DND-41 (cell line): ENCODE measurements around the gene EFL1.

Experiments used
- ATAC-seq: fragments of 200-7000 bp; cut with Tn5 transposase; 3 replicates; pipeline ENCODE4 v1.9.1; 2021; ENCODE audit warnings: low read depth; ENCODE audit not compliant: insufficient read depth
- DNase-seq: peaks from one replicate; pipeline ENCODE4 v3.0.0-alpha.2; 2020
- H2AFZ ChIP-seq: 2 replicates; pipeline ENCODE4 v1.6.0; 2012; ENCODE audit warnings: low read depth, low read length
- H3K27ac ChIP-seq: 2 replicates; pipeline ENCODE4 v1.5.1; 2012; ENCODE audit warnings: low read length, inconsistent platforms
- H3K27me3 ChIP-seq: fragments of 200-600 bp; sonication (generic); 2 replicates; pipeline ENCODE4 v1.6.0; 2012; ENCODE audit warnings: low read length, mild to moderate bottlenecking, inconsistent platforms; ENCODE audit not compliant: insufficient read depth, poor library complexity
- H3K36me3 ChIP-seq: 2 replicates; pipeline ENCODE4 v1.5.1; 2012; ENCODE audit warnings: low read length, inconsistent platforms; ENCODE audit not compliant: insufficient read depth
- H3K4me1 ChIP-seq: 2 replicates; pipeline ENCODE4 v1.5.1; 2012; ENCODE audit warnings: mild to moderate bottlenecking, low read length; ENCODE audit not compliant: insufficient read depth
- H3K4me2 ChIP-seq: 2 replicates; pipeline ENCODE4 v1.6.0; 2012; ENCODE audit warnings: mild to moderate bottlenecking, moderate library complexity, low read length, inconsistent platforms; ENCODE audit not compliant: insufficient read depth
- H3K4me3 ChIP-seq, 2 experiments: fragments of 200-600 bp in 1 of 2; shearing (Covaris generic) in 1 of 2; 2 replicates each; pipeline ENCODE4 v1.5.1; 2012 to 2016; ENCODE audit warnings: inconsistent platforms in 2 of 2, low read length in 2 of 2, mild to moderate bottlenecking in 2 of 2, low read depth in 1 of 2, moderate library complexity in 1 of 2
- H3K79me2 ChIP-seq: 2 replicates; pipeline ENCODE4 v1.6.0; 2012; ENCODE audit warnings: low read length, inconsistent platforms; ENCODE audit not compliant: insufficient read depth
- H3K9ac ChIP-seq: 2 replicates; pipeline ENCODE4 v1.6.0; 2012; ENCODE audit warnings: low read depth, mild to moderate bottlenecking, inconsistent platforms, low read length, moderate library complexity
- H3K9me3 ChIP-seq: 2 replicates; pipeline ENCODE4 v1.5.1; 2012; ENCODE audit warnings: low read length, moderate library complexity, mild to moderate bottlenecking, inconsistent platforms; ENCODE audit not compliant: insufficient read depth, severe bottlenecking
- H4K20me1 ChIP-seq: 2 replicates; pipeline ENCODE4 v1.6.0; 2012; ENCODE audit warnings: low read length; ENCODE audit not compliant: insufficient read depth
- CTCF ChIP-seq: IDR thresholded peaks from 2 replicates; pipeline ENCODE4 v1.5.1; 2012; ENCODE audit warnings: borderline replicate concordance, low read length, moderate library complexity, mild to moderate bottlenecking; ENCODE audit not compliant: poor library complexity, severe bottlenecking; ENCODE audit errors: extremely low read depth
- EZH2 ChIP-seq: IDR thresholded peaks from 3 replicates; pipeline ENCODE4 v1.6.1; 2012; ENCODE audit warnings: borderline replicate concordance, low read depth, mild to moderate bottlenecking, moderate library complexity, low read length, inconsistent platforms; ENCODE audit not compliant: severe bottlenecking

The EFL1 gene

GRCh38 chr15:82186719-82187406 is 75.7 kb downstream of the EFL1 start:
- DNase-seq, result no peak
- Histone ChIP-seq H3K27ac (no peak overlapping the region), H3K27me3 (no peaks in the 10 kb centered on the region), H3K4me3 (no peak overlapping the region), H3K4me1 (no peaks in the 10 kb centered on the region), H3K36me3 (peaks cover 3% of the 10 kb centered on the region; the same call in 1 of the 2 replicates), H3K9ac (no peak overlapping the region), H3K79me2 (no peaks in the 10 kb centered on the region), H2AFZ (no peak overlapping the region), H3K9me3 (no peaks in the 10 kb centered on the region), H3K4me2 (no peak overlapping the region), H4K20me1 (no peaks in the 10 kb centered on the region)
- ATAC-seq, result no peak
- TF ChIP-seq CTCF, result no peak
- no peak for TF ChIP-seq EZH2

GRCh38 chr15:82186161-82186560 is 76.4 kb downstream of the EFL1 start:
- DNase-seq (no peak), ATAC-seq (no peak)
- Histone ChIP-seq H3K4me3 (no peak overlapping the region), H3K4me1 (no peaks in the 10 kb centered on the region), H3K36me3 (peaks cover 9% of the 10 kb centered on the region; the same call in 1 of the 2 replicates), H3K27me3 (no peaks in the 10 kb centered on the region), H3K79me2 (no peaks in the 10 kb centered on the region), H3K9me3 (no peaks in the 10 kb centered on the region), H3K4me2 (no peak overlapping the region), H2AFZ (no peak overlapping the region), H4K20me1 (no peaks in the 10 kb centered on the region), H3K27ac (no peak overlapping the region), H3K9ac (no peak overlapping the region)
- TF ChIP-seq EZH2 (no peak), CTCF (no peak)

DNA sequence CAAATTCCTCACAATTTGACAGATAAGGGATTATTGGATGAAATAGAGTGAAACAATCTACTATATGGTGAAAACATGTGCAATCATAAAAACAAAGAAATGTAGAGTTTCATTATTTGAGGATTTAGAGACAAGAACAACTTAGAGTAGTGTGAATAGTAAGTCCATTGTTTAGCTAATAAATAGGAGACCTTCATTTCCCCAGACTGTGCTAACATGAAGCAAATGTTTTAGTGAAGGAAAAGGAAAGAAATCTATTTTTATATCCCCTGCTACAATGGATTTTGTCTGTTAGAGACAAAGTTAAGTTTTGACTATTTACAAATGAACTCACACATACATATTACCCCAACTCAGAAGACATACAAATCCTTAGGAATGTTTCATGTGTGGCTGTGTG is 77.8 kb downstream of the EFL1 start:
- TF ChIP-seq CTCF, result no peak
- no peak for TF ChIP-seq EZH2
- DNase-seq, result no peak
- H2AFZ ChIP-seq, result no peak overlapping the region

GRCh38 chr15:82184355-82184754 is 78.2 kb downstream of the EFL1 start:
- H3K79me2 ChIP-seq, result no peaks in the 10 kb centered on the region
- no peaks in the 10 kb centered on the region for H3K9me3 ChIP-seq
- H3K4me3 ChIP-seq, result no peak overlapping the region
- no peaks in the 10 kb centered on the region for H3K4me1 ChIP-seq
- ATAC-seq (no peak), DNase-seq (no peak)
- H3K36me3 ChIP-seq, result peaks cover 9% of the 10 kb centered on the region; the same call in 1 of the 2 replicates
- TF ChIP-seq EZH2 (no peak), CTCF (no peak)
- no peaks in the 10 kb centered on the region for H4K20me1 ChIP-seq
- no peak overlapping the region for H3K9ac ChIP-seq
- H3K27ac ChIP-seq, result no peak overlapping the region
- no peaks in the 10 kb centered on the region for H3K27me3 ChIP-seq
- H2AFZ ChIP-seq, result no peak overlapping the region
- no peak overlapping the region for H3K4me2 ChIP-seq

More for the DNA sequence above, 77.8 kb downstream of the EFL1 start:
- Histone ChIP-seq H3K27me3 (no peaks in the 10 kb centered on the region), H3K9ac (no peak overlapping the region), H3K9me3 (no peaks in the 10 kb centered on the region), H3K4me3 (no peak overlapping the region), H3K27ac (no peak overlapping the region), H3K36me3 (peaks cover 9% of the 10 kb centered on the region; the same call in 1 of the 2 replicates), H3K4me1 (no peaks in the 10 kb centered on the region), H3K79me2 (no peaks in the 10 kb centered on the region), H4K20me1 (no peaks in the 10 kb centered on the region), H3K4me2 (no peak overlapping the region)
- no peak for ATAC-seq
